Ishikawa (cell line): ENCODE results near the gene FRMPD4.

Source experiments
- CEBPB ChIP-seq: IDR thresholded peaks from 2 replicates; pipeline ENCODE4 v1.6.1; 2012
- CREB1 ChIP-seq: IDR thresholded peaks from 2 replicates; pipeline ENCODE4 v1.6.1; 2012; ENCODE audit warnings: low read depth
- EGR1 ChIP-seq: IDR thresholded peaks from 2 replicates; pipeline ENCODE4 v1.6.1; 2012
- EP300 ChIP-seq: IDR thresholded peaks from 2 replicates; pipeline ENCODE4 v1.6.1; 2012; ENCODE audit warnings: borderline replicate concordance
- FOXM1 ChIP-seq: IDR thresholded peaks from 2 replicates; pipeline ENCODE4 v1.6.1; 2012; ENCODE audit warnings: low read depth, borderline replicate concordance
- MAX ChIP-seq: IDR thresholded peaks from 2 replicates; pipeline ENCODE4 v1.6.1; 2012
- NFIC ChIP-seq: IDR thresholded peaks from 2 replicates; pipeline ENCODE4 v1.6.1; 2012
- RAD21 ChIP-seq: IDR thresholded peaks from 2 replicates; pipeline ENCODE4 v1.6.1; 2012; ENCODE audit warnings: low read depth
- REST ChIP-seq: IDR thresholded peaks from 2 replicates; pipeline ENCODE4 v1.6.1; 2012; ENCODE audit warnings: low read depth, mild to moderate bottlenecking
- TAF1 ChIP-seq: IDR thresholded peaks from 2 replicates; pipeline ENCODE4 v1.6.1; 2012; ENCODE audit warnings: low read depth, mild to moderate bottlenecking
- TCF12 ChIP-seq: IDR thresholded peaks from 2 replicates; pipeline ENCODE4 v1.6.1; 2012; ENCODE audit warnings: low read depth
- TEAD4 ChIP-seq: IDR thresholded peaks from 2 replicates; pipeline ENCODE4 v1.6.1; 2012
- USF1 ChIP-seq: IDR thresholded peaks from 2 replicates; pipeline ENCODE4 v1.6.1; 2012
- YY1 ChIP-seq: IDR thresholded peaks from 2 replicates; pipeline ENCODE4 v1.6.1; 2012; ENCODE audit warnings: low read depth
- ZBTB7A ChIP-seq: IDR thresholded peaks from 2 replicates; pipeline ENCODE4 v1.6.1; 2012; ENCODE audit warnings: low read depth

Gene FRMPD4

GRCh38 chrX:12751887-12752286, 613.6 kb downstream of the FRMPD4 start:
- TF ChIP-seq TEAD4, result no peak

- TF ChIP-seq TEAD4 (no peak), MAX (no peak), NFIC (no peak), CEBPB (no peak), YY1 (no peak), USF1 (no peak), RAD21 (no peak), CREB1 (no peak), EGR1 (no peak), REST (no peak), EP300 (no peak), FOXM1 (no peak), ZBTB7A (no peak), TAF1 (no peak)
These were observed 615.1 kb downstream of the FRMPD4 start for GRCh38 chrX:12753366-12753765.

- TF ChIP-seq EP300, result no peak
- no peak for TF ChIP-seq TCF12
- TF ChIP-seq ZBTB7A, result no peak
- no peak for TF ChIP-seq REST
- TF ChIP-seq TAF1, result no peak
- no peak for TF ChIP-seq MAX
- no peak for TF ChIP-seq EGR1
- TF ChIP-seq CEBPB, result no peak
- TF ChIP-seq YY1, result no peak
- TF ChIP-seq TEAD4, result no peak
- TF ChIP-seq CREB1, result no peak
- no peak for TF ChIP-seq RAD21
- no peak for TF ChIP-seq NFIC
- no peak for TF ChIP-seq FOXM1
- no peak for TF ChIP-seq USF1
These were observed 620.0 kb downstream of the FRMPD4 start for GRCh38 chrX:12758291-12758690.

GRCh38 chrX:12767856-12768255, 629.6 kb downstream of the FRMPD4 start:
- TF ChIP-seq TEAD4 (no peak), MAX (no peak)

- TF ChIP-seq EGR1 (no peak), TCF12 (no peak), FOXM1 (no peak), RAD21 (no peak), TAF1 (no peak), CEBPB (no peak)
These were observed 630.2 kb downstream of the FRMPD4 start for GRCh38 chrX:12768491-12768890.

- TF ChIP-seq YY1 (no peak), RAD21 (peak; percentile 35; the same call in 1 of the 2 replicates)
These were observed 632.2 kb downstream of the FRMPD4 start for GRCh38 chrX:12770440-12770839.

- TF ChIP-seq NFIC (no peak), ZBTB7A (no peak), EP300 (no peak), RAD21 (peak; percentile 18; the same call in 1 of the 2 replicates), TEAD4 (no peak)
These were observed 633.3 kb downstream of the FRMPD4 start for GRCh38 chrX:12771445-12772069.
